HG03378 (cell line): Measurements from ENCODE around the gene FRMPD2.
A peak's percentile ranks its signal among the peaks of the same experiment; 100 is the strongest.
"Not testable (repeated sequence)": the region's sequence is repeated elsewhere in the genome, so short reads cannot be mapped to it uniquely, and the experiment has no call there.

Experiments
- ATAC-seq: cut with Tn5 transposase; IDR thresholded peaks from one replicate; pipeline ENCODE4 v1.9.1; 2021; ENCODE audit warnings: mild to moderate bottlenecking, moderate library complexity; ENCODE audit not compliant: unreplicated experiment

Gene FRMPD2

DNA sequence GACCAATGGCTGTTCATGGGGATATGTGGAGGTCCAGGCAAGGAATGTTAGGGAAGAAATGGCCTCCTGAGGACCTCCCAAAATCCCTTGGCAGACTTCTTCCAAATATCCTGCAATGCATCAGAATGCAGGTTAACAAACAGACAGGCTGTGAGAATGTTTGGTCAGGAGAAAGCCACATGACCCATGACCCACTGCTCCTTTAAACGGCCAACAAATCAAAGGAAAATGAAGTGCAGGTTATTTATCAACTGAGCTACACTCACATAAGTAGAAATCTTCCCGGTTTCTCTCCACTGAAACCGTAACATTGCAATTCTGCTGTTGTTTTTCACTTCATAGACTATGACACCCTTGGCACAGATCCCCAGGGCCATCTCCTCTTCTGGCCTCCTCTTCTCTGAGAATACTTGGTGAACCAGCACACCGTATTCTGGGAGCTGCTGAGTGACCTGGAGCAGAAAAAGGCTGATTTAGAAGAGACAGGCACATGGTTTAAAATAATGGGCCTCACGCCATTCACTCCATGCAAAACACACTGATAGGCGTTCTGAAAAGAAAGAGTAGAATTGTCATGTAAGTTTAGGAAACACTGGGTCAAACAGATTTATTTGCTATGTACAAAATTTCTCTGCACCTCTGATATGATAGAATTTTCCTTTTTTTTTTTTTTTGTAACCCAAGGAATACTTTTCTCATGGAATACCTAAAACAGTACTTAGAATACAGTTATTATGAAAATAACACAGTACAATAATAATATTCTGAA lies 67.8 kb downstream of the FRMPD2 start:
- ATAC-seq: no peak

DNA sequence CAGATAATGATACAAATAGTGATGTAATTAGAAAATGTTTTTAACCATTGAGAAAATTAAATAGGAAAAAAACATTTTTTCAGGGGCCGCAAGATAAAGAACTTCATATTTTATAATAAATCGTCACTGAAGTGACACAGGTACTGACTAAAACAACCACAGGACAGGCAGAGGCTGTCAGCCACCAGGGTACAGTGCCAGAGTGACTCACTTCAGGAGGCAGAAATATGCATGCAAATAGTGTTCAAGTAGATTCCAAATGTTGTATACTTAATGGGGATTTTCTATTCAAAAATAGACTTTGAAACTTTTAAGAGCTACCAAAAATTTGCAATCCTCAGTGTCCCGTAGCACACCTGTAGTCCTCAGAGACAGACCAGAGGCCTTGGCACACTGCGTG lies 68.6 kb downstream of the FRMPD2 start:
- peak; percentile 76 for ATAC-seq

DNA sequence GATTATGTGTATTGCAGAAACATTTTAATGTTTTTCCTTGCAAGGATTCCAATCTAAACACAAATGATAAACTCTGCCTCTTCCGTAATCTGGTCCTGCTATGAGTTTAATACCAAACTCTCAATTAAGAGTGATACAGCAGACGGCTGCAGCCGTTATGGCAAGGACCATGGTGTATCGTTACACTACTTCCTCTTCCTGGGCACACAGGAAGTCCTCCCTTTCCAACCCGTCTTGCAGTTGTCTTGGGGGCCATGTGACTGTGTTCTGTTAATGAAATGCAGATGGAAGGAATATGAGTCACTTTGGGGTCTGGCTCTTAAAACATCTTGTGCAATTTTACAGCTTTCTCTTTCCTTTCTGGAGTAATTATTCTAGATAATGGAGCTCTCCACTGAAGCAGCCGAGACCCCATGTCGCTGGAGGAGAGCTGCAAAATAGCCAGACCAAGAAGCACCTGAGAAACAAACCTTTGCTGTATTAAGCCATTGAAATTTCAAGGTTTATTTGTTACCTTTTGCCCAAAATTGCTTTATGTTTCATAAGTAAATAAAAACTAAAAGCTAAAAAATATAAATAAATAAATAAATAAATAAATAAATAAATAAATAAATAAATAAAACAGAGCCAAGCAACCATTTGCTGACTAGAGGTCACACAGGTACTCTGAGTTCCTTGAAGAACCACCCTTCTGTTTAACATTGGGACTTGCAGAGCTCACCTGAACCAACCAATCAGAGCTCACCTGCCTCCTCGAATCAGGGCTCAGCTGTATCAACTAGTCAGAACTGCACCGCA lies 74.7 kb downstream of the FRMPD2 start:
- no peak for ATAC-seq

DNA sequence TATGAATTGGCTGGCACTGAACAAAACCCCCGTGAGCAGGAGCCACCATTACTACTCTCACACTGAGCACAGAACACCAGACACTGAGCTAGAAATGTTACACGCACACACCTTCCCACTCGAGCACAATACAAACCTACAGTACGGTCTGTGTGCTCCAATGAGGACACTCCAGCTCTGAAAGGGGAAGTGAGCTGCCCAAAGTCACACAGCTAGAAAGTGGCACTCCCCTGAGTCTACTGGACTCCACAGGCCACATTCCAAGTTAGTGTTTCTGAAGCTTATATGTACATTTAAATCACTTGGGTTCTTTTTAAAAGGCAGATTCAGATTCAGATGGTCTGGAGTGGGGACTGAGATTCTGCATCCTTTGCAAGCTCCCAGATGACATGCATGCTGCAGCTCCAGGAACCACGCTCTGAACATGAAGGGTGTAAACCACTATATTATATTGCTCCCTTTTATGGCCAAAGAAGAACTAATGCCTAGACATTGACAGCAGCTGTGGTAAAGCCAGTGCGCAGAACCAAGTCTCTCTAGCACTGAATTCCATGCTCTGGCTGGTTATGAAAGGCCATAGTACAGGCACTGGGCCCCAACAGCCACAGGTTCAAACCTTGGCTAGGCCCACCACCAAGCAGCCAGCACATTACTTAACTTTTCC lies 77.1 kb downstream of the FRMPD2 start:
- ATAC-seq: no peak

DNA sequence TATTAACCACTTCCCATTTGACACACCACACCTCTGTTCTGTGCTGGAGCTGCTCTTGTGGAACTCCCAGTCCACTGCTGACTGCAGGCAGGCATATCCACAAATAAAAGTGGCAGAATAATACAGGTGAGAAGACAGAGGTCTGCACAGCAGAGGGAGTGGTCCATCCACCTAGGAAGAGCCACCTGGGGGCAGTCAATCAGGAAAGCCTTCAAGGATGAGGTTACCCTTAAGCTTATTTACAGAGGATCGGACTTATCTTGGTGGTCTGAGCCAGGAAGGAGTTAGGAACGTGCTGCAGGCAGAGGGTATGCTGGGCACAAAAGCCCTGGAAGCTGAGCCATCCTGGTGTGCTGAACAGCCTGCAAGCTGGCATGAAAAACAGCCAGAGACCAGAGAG lies 78.7 kb downstream of the FRMPD2 start:
- ATAC-seq: no peak

DNA sequence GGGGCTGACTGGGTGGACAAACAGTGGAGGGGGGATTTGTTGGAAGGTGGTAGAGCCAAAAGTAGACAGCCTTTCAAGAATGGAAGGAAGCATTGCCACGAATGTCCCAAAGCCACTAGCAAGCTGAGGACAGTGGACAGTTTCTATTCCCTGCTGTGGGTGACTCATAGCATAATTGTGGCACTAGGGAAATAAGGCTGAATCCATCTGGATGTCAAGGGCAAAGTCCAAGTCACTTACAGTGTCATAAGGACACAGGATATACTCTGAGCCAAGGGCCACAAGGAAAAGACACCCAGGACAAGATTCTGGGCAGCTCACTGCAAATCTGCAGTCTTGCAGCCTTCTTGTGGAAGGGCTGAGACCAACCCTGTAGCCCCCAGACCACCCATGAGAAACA lies 79.7 kb downstream of the FRMPD2 start:
- no peak for ATAC-seq

DNA sequence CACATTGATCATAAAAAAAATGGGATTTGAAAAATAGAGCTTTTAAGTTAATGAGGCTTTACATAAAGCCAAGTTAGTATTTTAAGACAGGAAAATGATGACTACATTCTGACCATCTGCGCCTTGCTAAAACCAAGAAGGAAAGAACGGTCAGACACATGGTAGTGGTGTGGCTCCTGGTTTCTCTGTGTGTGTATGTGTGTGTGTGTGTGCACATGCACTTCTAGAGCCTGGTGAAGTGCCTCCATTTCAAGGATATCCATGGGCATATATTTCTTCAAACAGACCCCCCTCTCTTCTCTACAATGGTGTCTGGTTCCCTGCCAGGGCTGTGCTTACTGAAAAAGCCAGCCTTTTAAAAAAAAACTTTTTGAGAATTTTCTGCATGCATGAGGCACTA lies 80.9 kb downstream of the FRMPD2 start:
- no peak for ATAC-seq

DNA sequence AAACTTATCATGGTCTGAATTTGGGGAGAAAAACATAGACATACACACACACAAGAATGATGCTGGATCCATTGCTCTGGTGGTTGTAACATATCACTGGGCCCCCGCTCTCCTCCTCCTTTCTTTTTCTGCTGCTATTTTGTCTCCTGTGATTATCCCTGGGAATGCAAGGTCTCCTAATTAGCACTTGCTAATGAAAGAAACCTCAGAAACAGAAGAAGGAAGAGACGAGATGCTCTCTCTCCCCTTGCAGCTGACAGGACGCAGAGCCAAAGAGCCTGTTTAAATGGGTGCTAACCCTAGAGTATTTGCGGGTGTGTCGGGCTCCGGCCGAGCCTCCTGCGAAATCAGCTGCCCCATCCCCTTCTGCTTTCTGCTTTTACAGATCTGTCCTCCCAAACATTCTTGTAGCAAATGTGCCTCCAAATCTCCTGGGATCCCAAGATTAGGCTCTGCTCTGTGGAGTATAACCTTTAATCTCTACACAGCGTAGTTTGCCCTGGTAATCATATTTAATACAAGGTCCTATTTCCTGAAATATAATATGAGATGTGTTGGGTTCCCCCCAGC lies 81.5 kb downstream of the FRMPD2 start:
- ATAC-seq: no peak

DNA sequence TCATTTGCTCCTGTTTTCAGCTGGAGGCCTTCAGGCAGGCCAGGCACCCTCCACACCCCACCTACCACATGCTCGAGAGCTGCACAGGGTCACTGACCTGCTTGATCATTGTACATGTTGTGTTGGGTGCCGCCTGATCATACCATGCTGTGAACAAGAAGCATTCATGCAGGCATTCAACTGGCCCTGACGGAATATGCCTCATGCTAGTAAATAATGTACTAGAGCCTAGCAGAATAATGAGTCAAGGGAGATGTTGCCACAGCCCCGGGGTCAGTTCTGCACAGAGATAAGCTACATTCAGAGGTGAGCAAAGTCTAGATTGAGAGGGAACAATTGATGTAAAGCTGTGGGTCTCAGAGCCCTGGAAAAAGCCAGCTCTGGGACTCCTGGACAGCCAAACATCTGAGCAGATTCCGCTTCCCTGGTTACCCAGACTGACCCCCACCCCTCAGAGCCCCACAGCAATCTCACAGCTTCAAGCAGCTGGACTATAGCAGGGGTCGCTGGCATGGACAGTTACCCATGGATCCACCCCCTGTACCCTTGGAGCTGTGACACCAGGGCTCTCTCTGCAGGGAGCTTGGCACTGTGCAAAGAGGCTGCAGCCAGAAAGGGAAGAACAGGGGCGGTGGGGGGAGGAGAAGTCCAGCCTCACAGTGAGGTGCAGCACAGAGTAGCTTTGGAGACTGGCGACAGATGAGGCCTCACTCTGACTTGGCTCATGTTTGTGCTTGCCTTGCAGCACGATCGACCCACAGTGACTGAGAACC lies 86.6 kb downstream of the FRMPD2 start:
- no peak for ATAC-seq

DNA sequence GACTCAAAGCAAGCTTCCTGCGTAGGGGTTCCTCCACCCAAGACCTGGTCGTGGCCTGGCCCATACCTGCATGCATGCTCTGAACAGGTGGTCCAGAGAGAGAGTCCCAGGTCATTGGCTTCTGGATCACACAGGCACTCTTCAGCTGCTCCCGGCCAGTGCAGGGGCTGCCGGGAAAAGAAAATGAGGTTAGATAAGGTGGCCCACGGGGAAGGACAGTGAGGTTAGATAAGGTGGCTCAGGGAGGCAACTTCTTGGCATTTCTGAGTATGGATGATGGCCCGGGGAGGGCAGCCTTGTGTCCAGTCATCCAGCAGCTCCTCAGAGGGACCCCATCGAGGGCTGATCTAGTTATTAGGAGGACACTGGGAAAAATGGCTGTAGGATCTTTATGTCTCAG lies 87.4 kb downstream of the FRMPD2 start:
- ATAC-seq: no peak

DNA sequence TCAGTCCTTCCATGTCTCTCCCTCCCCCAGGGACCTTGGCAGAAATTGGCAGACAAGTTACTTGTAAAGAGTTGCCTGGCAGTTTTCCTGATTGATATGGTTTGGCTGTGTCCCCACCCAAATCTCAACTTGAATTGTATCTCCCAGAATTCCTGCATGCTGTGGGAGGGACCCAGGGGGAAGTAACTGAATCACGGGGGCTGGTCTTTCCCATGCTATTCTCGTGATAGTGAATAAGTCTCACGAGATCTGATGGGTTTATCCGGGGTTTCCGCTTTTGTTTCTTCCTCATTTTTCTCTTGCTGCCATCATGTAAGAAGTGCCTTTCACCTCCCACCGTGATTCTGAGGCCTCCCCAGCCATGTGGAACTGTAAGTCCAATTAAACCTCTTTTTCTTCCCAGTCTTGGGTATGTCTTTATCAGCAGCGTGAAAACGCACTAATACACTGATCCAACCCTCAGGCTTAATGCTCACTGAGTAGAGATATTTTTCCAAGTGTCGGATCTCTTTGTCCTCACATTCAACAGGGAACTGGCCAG lies 88.2 kb downstream of the FRMPD2 start:
- ATAC-seq: not testable (repeated sequence)

DNA sequence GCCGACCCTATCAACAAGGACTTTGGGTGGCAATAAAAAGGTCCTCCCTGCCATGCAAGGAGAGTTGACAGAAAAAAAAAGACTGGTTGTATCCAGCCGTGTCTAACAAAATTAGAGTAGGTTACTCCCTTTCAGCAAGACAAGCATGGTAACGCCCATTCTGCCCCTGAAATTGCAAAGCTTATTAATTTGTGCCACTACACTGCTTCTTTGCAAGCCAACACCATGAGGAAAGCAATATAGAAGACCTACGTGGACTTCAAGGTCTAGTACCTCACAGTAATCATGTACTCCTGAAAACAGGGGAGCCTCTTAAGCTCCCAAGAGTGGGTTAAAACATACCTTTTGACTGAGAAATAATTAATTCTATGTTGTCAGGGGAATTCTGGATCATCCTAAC lies 90.3 kb downstream of the FRMPD2 start:
- ATAC-seq: no peak

DNA sequence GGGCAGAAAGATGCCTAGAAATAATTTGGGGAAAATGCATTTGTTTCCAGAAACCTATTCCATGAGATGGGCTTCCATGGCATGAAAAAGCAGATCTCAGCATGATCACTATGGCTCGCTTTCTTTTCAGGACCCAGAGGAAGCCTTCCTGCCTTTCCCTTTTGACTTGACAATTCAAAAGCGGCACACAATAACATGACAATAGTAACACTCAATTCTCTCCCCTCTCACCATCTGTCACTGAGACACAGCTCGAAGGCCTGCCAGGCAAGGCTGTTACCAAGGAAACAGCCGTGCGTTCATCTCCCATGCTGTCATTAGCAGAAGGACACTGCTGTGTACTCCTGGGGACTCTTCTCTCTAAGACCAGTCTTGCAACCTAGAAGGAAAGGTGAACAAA lies 101.8 kb downstream of the FRMPD2 start:
- not testable (repeated sequence) for ATAC-seq

DNA sequence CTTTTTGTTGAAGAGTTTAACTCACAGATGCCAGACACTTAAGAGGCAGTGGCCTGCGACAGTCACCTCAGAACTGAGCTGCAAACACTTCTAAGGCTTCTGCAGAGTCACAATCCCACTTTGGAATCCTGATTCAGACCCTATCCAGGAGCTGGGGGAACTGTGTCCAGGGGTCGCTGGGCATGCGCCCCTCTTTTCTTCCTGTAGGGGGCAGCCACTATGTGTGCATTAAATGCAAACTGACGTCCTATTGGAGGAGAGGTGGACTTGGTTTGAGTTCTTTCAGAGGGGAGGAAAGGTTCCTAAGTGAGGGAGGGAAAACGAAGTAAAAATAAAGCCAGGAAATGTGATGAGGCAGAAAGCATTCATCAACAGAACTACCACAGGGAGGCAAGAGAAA lies 113.8 kb downstream of the FRMPD2 start:
- not testable (repeated sequence) for ATAC-seq

DNA sequence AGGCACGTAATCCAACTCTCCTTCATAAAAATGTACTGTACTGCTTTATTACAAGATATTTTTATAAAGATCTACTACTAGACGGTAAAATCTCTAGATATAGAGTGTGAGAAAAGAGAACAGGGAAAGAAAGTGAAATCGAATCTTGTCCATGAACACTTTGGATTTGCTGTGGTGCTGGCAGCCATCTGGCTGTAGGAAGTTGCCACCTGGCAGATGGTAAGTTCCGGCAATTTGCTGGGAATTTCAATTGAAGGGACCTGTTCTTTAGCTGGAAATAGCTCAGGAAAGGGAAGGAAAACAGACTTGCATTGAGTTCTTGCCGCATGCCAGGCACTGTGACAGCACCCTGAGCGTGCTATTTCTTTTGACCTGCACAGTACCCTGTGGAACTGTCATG lies 114.3 kb downstream of the FRMPD2 start:
- not testable (repeated sequence) for ATAC-seq

DNA sequence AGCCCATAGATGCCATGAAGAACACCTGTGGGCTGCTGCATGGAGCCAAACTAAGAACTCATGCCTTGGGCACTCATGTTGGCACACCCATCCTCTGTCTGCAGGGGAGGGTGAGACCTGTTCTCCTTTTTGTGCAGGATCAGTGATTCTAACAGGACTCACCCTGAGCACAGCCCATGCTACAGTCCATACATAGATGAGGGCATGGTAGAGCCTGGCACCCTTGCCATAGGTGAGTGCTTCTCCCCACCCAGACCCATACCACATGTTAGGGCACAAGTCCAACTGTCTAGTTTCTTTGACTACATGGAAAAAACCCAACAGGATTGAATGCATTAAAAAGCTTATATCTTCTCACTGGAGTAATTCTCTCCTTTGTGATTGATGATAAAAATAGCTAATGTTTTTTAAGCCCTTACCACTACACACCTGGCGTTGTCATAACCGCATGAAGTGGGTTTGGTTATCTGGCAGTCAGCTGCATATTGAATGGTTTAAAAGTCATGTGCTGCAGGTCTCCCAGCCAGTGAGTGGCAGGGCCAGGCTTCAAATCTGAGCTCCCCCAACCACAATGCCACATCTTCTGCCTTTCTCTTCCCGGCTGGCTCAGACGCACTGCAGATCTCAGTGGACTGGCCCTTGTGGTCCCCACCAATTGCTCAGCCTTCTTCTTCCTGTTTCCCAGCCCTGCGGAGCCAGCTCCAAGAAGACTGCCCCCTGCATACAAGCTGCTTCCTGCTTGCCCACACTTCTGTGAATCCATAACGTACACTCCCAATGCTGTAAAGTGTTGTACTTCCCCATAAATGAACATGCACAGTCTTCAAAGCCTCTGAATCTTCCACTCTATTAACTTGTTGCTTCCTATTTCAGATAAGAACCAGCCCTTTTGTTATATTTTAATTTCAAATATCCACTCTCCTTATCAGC lies 120.0 kb downstream of the FRMPD2 start:
- ATAC-seq: not testable (repeated sequence)

DNA sequence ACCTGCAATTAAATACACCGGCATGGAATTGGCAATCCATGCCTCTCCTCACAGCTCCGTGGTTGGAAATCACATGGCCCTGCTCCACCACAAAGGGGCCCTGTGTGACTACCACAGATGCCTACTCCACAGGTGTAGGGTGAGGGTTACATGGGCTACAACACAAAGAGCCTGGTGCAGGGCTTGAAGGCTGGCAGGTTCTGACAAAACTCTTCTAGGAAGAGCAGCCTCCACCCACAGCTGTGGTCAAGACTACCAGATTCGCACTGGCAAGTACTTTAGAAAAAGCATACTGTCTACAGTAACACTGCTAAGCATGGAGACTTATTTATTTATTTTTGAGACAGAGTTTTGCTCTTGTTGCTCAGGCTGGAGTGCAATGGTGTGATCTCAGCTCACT lies 126.9 kb downstream of the FRMPD2 start:
- not testable (repeated sequence) for ATAC-seq

DNA sequence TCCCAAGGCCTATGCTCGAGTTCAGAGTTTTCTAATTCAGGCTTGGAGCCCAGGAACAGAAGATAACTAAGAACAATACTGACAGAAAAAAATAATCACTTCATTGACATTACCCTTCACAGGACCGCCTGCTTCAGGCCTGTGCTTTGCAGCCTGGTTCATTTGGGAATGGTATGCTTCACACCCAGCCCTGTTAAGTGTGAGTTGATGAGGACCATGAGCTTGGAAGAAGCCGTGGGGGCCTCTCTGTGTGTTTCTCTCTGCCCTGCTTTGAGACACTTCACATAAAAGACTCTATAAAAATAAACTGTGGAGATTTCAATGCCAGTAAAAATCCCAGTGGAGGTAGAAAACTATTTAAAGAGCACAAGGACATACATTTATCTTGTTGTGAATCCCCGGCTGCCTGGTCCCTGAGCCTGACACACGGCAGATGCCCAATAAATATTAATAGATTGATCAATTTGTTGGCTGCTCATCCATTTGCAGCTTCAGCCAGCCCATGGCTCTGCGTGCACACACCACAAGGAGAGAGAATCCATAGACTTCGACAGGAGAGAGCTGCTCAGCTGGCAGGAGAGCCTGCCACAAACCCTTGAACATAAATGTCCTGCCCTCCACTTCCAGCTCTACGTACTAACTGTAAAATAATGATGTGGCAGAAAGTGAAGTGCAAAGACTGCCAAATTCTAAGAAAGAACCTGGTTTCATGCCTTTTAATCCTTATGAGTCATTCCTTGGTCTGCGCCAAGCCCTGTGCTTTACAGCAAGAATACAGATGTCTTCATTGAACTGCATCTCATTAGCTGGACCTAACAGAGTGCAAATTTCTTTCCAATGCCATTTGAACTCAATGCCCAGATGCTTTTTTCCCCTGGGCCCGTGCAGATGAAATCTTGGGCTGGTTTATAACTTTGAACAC lies 130.5 kb downstream of the FRMPD2 start:
- not testable (repeated sequence) for ATAC-seq
